Measurements from ENCODE around the gene RYR2. TPM values are rescaled to one million over a fixed set of nuclear protein-coding genes. Genes with fewer than 3 reads are reported as not detected.

Gene RYR2
- total and polyA plus RNA-seq, 2 of the 8 experiments (the other 6 are each of a cell fraction or from before 2014, with no cell fraction given): 1.3 to 4.4 TPM

GRCh38 chr1:237794071-237794470, 752.1 kb downstream of the RYR2 start:
- WGBS, 2 experiments (ENCODE audit: extremely low coverage in 1 of 2, insufficient coverage in 1 of 2, insufficient read length in 1 of 2, insufficient replicate concordance in 2 of 2, low coverage in 1 of 2, low lambda C conversion rate in 2 of 2, missing lambda C conversion rate in 1 of 2): 94% methylated on average over 3 of the region's 3 CpGs; no CpG with 5 or more reads in 1 of the 2 experiments

More at GRCh38 chr1:237794071-237794470, 752.1 kb downstream of the RYR2 start:
- Histone ChIP-seq H2AFZ (ENCODE audit: low read length) (no peak overlapping the region), H3K4me1 (replicated peaks in 1 of 4; ENCODE audit: control insufficient read depth in 3 of 4, insufficient read depth in 4 of 4, low read length in 3 of 4) (no peaks in the 10 kb centered on the region), H3K14ac (ENCODE audit: insufficient read length) (no peak overlapping the region), H3K56ac (replicated peaks; ENCODE audit: insufficient read length, low read depth, low read length) (no peak overlapping the region), H3K23ac (ENCODE audit: insufficient read length) (no peak overlapping the region), H3K27ac (ENCODE audit: low read depth, low read length) (no peak overlapping the region), H4K5ac (ENCODE audit: insufficient read length, low read depth, low read length) (no peak overlapping the region), H4K91ac (replicated peaks; ENCODE audit: insufficient read length, low read length) (no peak overlapping the region), H3K9me3 (ENCODE audit: insufficient read depth in 2 of 2, low read depth in 1 of 2, low read length in 1 of 2) (no peaks in the 10 kb centered on the region), H2BK20ac (ENCODE audit: low read length) (no peak overlapping the region), H3K79me1 (ENCODE audit: low read depth, low read length) (no peaks in the 10 kb centered on the region), H2BK120ac (replicated peaks; ENCODE audit: low read depth, low read length) (no peak overlapping the region), H3K4ac (replicated peaks; ENCODE audit: insufficient read length, low read depth, low read length) (no peak overlapping the region), H2BK5ac (ENCODE audit: low read depth, low read length) (no peak overlapping the region), H4K20me1 (replicated peaks in 1 of 2; ENCODE audit: control insufficient read depth in 1 of 2, insufficient read depth in 2 of 2, low read length in 2 of 2) (no peaks in the 10 kb centered on the region), H3K79me2 (ENCODE audit: control insufficient read depth in 1 of 2, insufficient read depth in 2 of 2, low read length in 2 of 2) (no peaks in the 10 kb centered on the region), H2BK12ac (ENCODE audit: low read depth, low read length) (no peak overlapping the region), H3K23me2 (ENCODE audit: low read depth, low read length) (no peaks in the 10 kb centered on the region), H3K27me3 (replicated peaks in 1 of 4; ENCODE audit: control insufficient read depth in 3 of 4, extremely low read depth in 1 of 4, insufficient read depth in 3 of 4, low read length in 3 of 4) (no peaks in the 10 kb centered on the region), H2AK5ac (ENCODE audit: low read depth, low read length) (no peak overlapping the region), H3K18ac (ENCODE audit: extremely low read depth, low read length) (no peak overlapping the region), H3K4me2 (ENCODE audit: insufficient read depth in 1 of 2, low read depth in 2 of 2, low read length in 2 of 2) (no peak overlapping the region), H3K9ac (replicated peaks in 1 of 4; ENCODE audit: extremely low read depth in 1 of 4, low read depth in 3 of 4, low read length in 3 of 4) (no peak overlapping the region), H4K8ac (ENCODE audit: extremely low read depth, insufficient read depth, low read length) (no peak overlapping the region), H3K36me3 (ENCODE audit: control insufficient read depth in 2 of 4, insufficient read depth in 4 of 4, low read length in 3 of 4) (no peaks in the 10 kb centered on the region; a peak in 1 of 8 replicates), H2BK15ac (ENCODE audit: low read length) (no peak overlapping the region), H3K4me3 (ENCODE audit: extremely low read depth in 1 of 4, insufficient read depth in 2 of 4, low read depth in 3 of 4, low read length in 4 of 4) (no peak overlapping the region)
- TF ChIP-seq FOSL1 (IDR thresholded peaks at IDR 0.05; ENCODE audit: insufficient read depth, low read depth, low read length): no peak
- TF ChIP-seq BACH1 (IDR thresholded peaks at IDR 0.05; ENCODE audit: low read length): no peak
- TF ChIP-seq KDM5A (IDR thresholded peaks at IDR 0.05; ENCODE audit: low read length): no peak
- TF ChIP-seq SIX5 (IDR thresholded peaks at IDR 0.05; ENCODE audit: low read depth, low read length): no peak
- TF ChIP-seq SP2 (IDR thresholded peaks at IDR 0.05; ENCODE audit: low read length): no peak
- no peak for TF ChIP-seq ATF2 (IDR thresholded peaks at IDR 0.05; ENCODE audit: low read length)
- TF ChIP-seq SUZ12 (IDR thresholded peaks at IDR 0.05; ENCODE audit: low read length): no peak
- TF ChIP-seq SP4 (IDR thresholded peaks at IDR 0.05; ENCODE audit: low read length): no peak
- no peak for TF ChIP-seq HDAC2 (IDR thresholded peaks at IDR 0.05; ENCODE audit: borderline replicate concordance in 1 of 2, low read depth in 2 of 2, low read length in 2 of 2)
- TF ChIP-seq MAFK (IDR thresholded peaks at IDR 0.05; ENCODE audit: low read depth, low read length): no peak
- no peak for DNase-seq (ENCODE audit: low read depth in 1 of 2, low spot score in 2 of 2)
- FAIRE-seq: no peak
- ChIA-PET CTCF (ENCODE audit: partially characterized antibody) (interaction anchor here (0.7 kb wide), 1 partner anchor 15 kb away, joined by 3 read pairs; no protein-coding TSS in a partner anchor), POLR2A (ENCODE audit: partially characterized antibody) (no interaction called here)
